ENCODE data around the gene DAAM2.

DAAM2 gene

DNA sequence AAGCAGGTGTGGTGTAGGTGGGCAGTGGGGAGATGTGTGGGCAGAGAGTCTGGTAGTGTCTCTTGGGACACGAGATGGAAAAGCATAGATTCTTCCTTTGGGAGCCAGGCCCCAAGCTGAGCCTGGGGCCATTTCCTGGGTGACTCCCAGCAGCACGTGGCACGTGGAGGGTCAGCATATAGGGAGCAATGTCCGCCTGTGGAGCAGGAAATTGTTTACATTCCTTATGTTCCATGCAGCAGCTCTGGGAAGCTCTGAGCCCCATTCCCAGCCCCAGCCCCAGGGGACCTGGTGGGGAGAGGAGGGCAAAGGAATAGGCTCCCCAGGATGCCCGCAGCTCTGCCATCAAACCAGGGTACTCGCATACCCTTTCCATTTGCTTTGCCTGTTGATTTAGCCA is 57.6 kb downstream of the DAAM2 start:
- DNase-seq: no peak

DNA sequence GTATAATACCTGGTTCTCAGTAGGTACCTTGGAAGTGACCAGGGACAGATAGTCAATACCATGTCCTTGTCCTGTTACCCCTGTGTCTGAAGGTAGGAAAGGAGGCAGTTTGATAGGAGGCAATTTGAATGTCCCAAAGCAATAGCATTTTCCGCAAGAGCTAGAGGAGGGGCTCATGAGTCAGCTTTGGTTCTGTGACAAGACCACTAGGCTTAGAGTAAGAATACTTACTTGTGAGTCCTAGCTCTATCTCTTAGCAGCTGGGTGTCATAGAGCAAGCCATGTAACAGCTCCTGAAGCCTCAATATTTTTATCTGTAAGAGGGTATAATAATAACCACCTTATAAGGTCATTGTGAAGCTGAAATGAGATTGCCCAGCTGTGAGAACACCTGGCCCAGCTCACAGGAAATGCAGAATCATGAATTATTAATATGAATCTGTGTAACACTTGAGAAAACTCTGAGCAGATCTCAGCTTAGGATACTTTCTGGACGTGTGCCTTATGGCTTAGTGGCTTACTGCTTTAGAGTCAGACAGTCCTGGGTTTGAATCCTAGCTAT is 58.6 kb downstream of the DAAM2 start:
- no peak for DNase-seq

DNA sequence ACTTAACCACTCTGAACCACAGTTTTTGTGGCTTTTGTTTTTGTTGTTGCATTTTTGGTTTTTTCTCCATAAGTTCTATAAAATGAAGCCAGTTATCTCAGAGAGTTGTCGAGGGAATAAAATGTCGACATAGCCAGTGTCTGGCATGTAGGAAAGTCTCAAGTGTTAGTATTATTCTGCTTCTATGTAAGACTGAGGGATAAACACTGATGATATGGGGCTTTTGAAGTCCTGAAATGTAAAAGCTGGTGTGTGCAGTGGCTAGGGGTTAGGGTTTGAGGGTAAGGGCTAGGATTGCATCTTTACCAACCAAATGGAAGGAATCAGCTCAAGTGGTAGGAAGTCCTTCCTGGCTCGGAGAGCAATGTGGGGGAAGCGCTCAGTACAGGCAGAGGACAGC is 59.2 kb downstream of the DAAM2 start:
- no peak for DNase-seq

DNA sequence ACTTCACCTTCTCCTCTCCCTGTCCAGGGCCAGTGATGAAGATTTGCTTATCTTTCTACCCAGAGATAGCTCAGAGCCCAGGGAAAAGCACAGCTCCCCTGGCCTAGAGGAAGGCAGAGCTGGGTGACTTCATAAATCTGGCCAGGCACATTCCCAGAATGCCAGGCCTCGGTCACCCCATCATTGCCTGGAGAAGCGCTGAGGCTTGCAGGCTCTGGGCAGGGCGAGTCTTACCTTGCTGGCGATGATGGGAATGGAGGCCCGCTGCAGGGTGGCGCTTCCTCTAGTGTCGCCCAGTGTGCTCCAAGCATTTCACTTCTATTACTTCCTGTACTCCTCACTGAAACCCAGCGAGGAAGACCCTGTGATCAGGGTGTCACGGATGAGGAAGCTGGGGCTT is 60.1 kb downstream of the DAAM2 start:
- no peak for DNase-seq

DNA sequence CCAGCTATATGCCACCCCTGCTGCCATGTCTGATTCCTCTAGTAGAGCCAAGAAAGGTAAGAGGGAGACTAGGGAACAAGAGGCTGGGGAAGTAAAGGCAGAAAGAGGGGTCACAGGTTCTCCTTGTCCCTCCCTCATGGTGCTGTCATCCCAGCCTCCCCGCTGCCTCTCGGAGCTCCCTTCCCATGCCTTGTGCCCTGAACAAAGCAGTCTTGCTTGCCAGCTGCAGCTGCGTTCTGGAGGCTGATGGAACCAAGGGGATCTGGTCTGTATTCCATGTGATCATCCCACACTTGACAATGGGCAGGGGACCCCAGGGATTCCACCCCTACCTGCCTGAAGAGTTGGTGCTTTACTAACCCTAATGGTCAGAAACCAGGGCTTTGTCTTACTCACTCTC is 61.4 kb downstream of the DAAM2 start:
- DNase-seq: no peak

DNA sequence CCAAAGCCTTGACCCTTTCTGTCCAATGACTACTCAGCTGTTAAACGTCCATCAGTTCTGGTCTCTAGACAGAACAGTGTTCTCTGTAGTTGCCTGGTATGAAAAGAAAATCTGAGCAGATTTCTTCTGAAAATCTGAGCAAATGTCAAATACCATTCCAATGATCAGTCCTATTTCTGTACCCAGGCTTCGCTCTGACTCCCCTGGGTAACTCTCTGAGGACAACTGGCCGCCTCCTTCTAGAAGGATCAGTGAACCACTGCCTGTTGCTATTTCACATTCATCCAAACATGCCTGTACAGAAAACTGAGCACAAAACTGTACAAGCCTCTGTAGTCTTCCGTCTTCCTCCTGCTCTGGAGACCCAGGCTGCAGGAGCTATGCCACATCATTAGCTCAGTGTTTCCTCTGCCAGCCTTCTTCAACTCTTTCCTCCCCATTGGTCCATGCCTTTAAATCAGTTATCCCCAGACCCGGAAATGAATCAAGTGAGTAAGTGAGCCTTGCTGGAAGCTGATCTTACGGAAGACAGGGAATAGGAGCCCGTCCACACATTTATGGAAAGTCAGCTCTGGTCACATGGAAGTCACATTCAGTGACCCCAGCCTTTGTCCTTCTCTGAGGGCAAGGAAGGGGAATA is 63.3 kb downstream of the DAAM2 start:
- no peak for DNase-seq

DNA sequence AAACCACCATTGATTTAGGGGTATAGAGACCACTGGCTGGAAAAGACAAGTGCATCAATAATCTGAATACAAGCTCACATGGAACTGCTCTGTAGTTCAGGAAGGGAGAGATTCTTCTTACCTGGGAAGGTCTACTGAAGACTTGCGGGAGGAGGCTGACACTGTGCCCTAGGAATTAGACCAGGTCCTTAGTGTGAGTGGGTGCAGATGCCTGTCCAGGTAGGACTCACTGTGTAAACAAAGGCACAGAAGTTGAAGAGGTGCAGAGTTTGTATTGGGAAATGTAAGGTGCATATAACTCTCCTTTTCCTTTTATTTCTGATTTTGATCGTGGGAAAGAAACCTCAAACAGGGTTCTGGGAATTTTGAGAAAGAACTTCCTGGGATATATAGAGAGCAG is 66.8 kb downstream of the DAAM2 start:
- DNase-seq: no peak

DNA sequence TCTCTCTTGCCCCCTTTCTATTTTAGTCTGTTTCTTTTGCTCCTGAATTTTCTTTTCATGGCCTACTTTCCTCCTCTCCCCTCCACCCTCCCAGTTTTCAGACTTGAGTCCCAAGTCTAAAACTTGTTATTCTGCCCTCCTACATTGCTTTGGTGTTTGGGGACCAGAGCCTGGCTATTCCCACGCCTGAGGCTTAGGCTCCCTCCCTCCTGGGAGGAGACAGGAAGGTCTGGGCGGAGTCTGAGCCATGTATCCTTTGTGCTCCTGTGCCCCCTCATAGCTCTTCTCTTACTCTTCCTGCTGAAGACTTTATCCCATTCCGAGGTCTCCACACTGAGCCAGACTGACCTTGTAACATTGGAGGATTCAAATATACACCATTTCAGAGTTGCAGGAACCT is 69.5 kb downstream of the DAAM2 start:
- no peak for DNase-seq

DNA sequence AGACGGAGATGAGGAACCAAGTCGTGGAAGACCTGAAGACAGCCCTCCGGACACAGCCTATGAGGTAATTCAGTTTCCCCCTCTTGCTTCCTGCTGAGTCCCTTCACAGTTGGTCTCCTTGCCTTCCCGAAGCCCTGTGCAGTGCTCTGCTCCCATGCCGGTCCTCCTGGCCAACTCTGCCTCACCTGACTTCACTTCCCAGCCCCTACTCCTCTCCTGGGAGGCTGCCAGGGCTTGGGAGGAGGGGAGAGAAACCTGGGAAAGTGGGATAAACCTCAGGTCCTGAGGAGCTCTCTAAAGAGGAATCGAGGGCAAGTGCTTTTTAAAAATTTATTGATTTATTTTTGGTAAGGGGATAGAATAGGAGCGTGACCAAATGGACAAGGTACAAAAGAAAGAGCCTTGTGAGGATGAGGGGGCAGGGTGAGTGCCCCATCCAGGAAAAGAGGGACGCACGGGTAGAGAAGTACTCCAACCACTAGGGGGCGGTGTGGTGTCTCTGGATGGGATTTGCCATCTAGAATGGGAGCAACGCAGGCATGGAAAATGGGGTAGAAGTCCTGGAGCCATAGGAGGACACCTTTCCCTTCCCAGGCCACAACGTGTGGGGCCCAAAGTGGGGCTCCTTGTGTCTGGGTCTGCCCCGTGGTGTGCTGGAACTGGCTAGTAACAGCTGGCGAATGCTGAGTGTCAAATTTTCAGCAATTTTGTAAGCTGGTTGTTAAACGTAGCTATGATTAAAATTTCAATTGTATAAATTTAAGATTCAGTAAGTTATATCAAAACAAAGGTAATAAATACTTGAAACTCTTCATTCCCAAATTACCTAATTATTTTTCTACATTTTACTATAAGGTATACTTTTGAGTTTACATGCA is 73.1 kb downstream of the DAAM2 start:
- no peak for DNase-seq

DNA sequence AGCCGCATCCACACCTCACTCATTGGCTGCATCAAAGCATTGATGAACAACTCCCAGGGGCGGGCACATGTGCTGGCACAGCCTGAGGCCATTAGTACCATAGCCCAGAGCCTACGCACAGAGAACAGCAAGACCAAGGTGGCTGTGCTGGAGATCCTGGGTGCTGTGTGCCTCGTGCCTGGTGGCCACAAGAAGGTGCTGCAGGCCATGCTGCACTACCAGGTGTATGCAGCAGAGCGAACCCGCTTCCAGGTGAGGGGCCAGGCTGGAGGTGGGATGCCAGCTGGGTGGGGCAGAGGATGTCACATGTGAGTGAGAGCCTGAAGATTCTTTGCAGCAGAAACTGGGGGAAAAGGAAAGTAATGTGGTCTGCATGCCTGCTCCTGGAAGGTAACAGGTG is 75.4 kb downstream of the DAAM2 start:
- DNase-seq: no peak

DNA sequence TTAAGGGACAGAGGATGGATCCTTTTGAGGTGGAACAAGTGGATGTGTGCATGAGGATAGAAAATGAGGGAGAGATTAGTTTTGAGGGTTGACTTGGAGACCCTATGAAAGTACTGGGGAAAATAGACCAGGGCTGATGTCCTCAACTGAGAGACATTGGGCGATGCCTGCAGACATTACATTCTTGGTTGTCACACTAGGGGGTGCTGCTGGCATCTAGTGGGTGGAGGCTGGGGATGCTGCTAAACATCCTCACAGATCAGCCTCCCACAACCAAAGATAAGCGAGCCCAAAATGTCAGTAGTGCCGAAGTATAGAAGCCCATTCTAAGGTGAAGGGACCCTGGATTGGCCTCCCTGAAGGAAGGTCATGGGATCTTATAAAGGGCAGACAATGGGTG is 78.8 kb downstream of the DAAM2 start:
- DNase-seq: no peak

DNA sequence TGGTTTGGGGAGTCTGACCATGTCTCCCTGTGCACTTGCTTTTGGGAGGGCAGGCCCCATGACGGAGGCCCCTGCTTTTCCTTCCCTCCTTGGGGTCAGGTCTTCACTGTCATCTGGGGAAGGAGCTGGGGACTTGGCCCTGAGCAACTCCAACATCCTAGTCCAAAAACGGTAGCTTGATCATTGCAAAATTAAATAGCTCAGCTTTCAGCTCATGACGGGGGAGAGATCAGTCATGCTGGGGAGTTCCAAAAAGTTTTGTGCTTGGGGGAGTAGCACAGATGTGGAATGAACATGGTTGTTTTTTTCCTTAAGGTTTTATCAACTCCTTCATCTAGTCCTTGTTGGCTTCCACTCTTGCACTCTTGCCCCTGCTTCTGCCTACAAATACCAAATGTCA is 81.3 kb downstream of the DAAM2 start:
- no peak for DNase-seq

DNA sequence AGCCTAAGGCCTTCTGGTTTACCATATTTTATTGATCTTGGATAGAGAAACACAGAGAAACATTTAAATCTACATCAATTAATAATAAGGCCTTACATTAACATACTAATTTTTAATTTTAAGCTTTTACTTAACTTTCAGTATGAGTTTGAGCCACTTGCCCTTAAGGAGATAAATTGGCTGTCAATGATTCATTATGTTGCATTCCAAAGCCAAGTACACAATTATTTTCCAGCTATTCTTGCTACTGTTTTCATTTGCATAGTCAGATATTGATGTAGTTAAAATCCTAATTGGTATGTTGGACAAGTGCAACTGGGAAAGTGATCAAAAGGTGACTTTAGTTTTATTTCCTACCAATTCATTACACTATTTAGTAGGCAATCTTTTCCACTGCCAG is 83.9 kb downstream of the DAAM2 start:
- DNase-seq: no peak

DNA sequence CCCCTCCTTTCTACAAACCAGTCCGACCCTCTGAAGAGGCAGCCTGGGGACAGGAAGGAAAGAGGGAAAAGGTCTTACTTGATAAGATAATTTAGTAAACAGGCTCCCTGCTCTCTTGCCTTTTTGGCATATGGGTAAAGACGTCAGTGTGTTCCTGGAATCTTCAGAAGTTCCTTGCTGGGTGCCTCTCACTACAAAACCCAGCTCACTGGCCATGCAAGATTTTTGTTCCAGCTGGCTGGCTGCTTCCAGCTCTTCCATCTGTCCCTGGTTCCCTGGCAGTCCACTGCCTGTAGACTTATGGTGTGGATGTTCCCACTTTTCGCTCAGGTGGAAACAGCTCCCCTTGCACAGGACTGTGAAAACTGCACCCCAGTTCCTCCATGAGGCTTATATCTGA is 84.7 kb downstream of the DAAM2 start:
- no peak for DNase-seq

DNA sequence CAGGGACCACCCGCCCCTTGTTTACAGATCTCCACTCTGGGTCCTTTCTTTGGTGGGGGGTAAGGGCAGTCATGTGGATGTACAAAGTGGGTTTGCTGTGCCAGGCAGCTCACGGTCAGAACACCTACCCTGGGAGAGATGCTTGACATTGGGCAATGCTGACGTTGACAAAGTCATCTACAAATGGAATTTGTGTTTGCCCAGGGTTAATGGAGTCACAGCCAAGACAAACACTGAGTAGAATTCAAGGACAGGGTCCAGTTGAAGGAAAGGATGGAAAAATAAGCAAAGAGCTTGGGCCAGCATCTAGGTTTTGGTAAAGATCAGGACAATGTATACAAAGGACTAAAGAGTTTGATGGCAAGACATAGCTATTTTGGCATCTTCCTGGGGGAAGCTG is 87.4 kb downstream of the DAAM2 start:
- no peak for DNase-seq

DNA sequence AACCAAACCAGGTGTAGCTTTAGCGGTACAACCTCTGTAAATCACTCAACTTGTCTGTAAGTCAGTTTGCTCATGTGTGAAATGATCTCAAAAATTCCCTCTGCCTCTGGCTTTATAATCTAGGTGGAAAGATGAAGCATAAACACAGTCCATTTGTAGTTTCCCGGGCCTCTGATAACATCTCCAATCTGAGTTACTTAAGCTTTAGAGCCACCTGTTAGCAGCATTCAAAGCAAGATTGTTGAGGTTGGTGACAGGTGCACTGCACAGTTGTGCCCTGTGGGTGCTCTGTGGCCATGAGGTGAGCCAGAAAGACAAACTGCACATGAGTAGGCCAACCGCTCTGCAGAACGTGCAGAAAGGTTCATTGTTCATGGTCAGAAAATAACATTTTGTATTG is 88.4 kb downstream of the DAAM2 start:
- DNase-seq: no peak

DNA sequence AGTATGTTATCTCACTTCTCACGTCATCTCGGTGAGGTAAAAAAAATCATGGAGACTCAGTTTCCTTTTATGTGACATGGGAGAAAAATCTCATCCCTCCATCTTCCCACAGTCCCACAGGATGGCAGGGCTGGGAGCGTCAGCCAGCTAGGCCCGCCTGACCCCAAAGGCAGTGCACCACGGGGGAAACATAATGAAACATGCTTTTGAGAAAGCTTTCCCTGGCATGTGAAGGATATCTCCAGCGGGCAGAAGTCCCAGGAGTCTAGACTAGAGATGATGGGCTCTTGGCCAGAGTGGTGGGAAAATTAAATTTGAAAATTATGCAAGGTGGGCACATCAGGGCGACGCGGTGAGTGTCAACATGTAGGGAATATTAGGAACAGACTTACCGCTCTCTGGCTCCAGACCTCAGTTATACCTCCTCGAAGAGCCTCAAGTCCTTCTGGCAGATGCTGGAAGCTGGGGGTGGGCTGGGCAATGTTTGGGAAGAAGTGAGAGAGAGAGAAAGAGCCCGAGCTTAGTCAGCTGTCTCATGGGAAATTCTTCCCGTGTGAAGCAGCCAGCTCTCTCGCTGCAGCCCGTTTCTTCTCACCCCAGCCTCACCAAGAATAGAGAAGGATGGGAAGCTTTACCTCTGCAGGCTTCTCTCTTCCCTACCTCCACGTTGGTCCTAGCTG is 89.8 kb downstream of the DAAM2 start:
- no peak for DNase-seq

DNA sequence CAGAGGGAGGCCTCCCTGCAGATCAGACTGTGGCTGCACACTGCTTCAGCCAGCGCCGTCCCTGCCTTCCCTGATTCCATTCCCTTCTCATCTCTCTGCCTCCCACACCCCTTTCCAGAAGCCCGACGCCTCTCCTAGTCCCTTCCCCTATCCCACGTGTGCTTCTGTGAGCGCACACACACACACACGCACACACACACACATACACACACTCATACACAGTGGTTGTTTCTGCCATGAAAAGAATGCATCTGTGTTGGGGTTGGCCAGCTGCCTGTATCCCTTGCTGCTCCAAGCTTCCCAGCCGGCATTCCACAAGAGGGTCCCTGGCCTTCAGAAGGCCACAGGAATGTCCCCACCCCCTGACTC is 90.3 kb downstream of the DAAM2 start:
- no peak for DNase-seq

DNA sequence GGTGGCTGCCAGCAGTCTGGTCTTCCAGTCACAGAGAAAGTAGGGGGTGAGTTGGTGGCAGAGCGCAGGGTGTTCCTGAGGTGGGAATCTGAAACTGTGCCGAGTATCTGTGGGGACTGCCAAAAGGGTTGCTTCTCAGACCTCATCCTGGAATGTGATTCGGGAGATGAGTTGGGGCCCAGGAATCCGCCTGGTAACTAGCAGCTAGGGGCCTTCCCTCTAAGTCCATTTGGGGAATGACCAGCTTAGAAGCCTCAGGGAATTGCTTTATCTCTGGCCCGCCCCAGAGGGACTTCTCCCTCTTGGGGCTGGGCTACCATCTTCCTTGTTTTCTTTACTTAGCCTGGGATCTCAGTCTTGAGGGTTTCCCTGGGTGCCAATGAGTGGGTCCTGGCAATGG is 92.5 kb downstream of the DAAM2 start:
- DNase-seq: no peak

DNA sequence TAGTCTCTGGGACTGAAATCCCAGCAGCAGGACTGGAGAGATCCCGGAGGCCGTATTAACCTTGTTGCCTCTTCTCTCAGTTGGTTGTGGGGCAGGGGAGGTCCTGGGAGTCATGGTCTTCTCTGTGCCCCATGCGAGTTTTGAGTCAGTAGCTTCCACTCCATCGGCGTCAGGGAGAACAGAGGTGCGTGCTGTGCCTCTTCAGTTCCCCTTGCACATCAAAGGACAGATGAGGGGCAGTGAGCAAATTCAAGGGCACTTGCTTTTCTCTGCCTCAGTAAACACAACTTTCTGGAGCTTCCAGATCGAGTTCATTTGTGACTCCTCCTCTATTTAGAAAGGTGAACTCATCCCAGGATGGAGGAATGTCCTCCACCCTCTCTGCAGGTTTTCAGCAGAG is 93.5 kb downstream of the DAAM2 start:
- no peak for DNase-seq

DNA sequence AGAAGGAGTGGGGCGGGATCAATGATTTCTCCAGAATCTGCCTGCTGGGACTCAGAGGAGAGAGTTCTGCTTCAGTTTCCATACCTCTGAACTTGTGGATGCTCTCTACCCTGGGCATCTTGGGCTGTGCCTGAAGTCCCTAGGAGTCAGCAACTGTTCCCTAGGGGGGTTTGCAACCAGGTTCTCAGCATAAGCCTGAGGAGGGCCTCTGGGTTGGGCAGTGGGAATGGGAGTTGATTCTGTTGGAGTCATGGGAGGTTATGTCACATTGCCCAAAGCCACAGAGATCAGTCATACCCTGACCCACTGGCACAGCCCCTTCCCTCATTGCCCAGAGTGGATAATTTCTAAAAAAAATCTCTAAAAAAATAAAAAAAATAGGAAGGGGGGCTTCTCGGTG is 94.7 kb downstream of the DAAM2 start:
- DNase-seq: no peak

DNA sequence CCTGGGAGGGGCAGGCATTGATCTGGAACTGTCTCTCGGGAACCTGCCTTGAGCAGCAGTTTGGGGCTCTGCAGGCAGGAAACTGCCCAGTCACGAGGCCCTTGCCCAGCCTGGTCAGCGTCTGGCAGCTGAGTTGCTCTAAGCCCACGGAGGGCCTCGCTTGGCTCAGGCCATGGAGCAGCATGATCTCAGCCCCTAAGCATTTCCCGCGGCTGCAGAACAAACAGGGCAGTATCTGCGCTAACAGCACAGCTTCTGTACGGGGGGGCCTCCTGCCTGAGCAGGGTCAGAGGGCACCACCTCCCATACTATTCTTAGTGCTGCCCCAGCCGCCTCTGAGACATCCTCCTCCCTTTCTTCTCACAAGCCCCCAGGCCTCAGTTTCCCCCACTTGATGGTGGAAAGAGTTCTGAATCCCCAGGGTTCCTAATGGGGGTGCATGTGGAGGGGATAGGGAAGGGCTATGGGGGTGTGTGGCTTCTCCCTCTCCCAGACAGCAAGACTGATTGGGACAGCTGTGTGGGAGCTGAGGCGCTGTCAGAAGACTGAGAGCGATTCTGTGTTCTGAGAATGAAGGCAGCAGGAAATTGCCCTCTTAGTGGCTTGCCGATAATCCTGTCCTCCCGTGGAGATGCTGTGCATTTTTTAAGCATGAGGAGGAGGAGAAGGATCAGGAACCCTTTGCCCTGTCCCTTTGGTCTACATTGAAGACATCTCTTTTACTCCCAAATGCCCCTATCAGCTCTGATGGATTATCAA is 95.7 kb downstream of the DAAM2 start:
- DNase-seq: no peak

DNA sequence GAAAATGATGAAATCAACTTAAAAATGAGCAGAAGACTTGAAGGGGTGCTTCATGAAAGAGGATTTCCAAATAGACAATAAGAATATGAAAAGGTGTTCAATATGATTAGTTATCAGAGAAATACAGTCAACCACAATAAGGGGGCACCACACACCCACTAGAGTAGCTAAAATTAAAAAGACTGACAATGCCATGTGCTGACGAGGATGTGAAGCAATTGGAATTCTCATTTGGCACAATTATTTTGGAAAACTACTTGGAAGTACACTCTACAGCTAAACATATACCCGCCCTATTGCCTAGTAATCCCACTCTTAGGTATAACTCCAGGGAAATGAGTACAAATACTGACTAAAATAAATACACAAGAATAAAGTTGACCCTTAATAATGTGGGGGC is 97.1 kb downstream of the DAAM2 start:
- no peak for DNase-seq
